Brain microvascular endothelial cell (primary cell): Measurements from ENCODE around the gene TAS2R39.
"Not testable (repeated sequence)": the region's sequence is repeated elsewhere in the genome, so short reads cannot be mapped to it uniquely, and the experiment has no call there.

Experiments
- DNase-seq: peaks from one replicate; pipeline ENCODE4 v3.0.0-alpha.2; 2020
- H3K27ac ChIP-seq: fragments of 250-450 bp; sonication (Bioruptor Pico); 2 replicates; pipeline ENCODE4 v1.5.1; 2020; ENCODE audit warnings: mild to moderate bottlenecking, moderate library complexity
- H3K27me3 ChIP-seq: fragments of 250-450 bp; sonication (Bioruptor Pico); replicated peaks from 2 replicates; pipeline ENCODE4 v1.5.1; 2020; ENCODE audit warnings: mild to moderate bottlenecking
- H3K36me3 ChIP-seq: fragments of 250-450 bp; sonication (Bioruptor Pico); replicated peaks from 2 replicates; pipeline ENCODE4 v1.5.1; 2020; ENCODE audit warnings: mild to moderate bottlenecking
- H3K4me3 ChIP-seq: 2 replicates; pipeline ENCODE4 v1.5.1; 2011; ENCODE audit warnings: low read depth, mild to moderate bottlenecking, control low read depth, low read length, moderate library complexity
- in situ Hi-C: cut with HindIII; loops from 2 replicates; pipeline ENCODE4 v1.10.0; 2017; ENCODE audit warnings: low sequenced_read_pairs, low pct_ligation_motif_present
- TF ChIP-seq, protein P1 (sequence below): IDR thresholded peaks from 2 replicates; pipeline ENCODE4 v1.5.1; 2011; ENCODE audit warnings: low read depth, mild to moderate bottlenecking, moderate library complexity, low read length, control low read depth, inconsistent platforms; ENCODE audit errors: missing control alignments

Gene TAS2R39

DNA sequence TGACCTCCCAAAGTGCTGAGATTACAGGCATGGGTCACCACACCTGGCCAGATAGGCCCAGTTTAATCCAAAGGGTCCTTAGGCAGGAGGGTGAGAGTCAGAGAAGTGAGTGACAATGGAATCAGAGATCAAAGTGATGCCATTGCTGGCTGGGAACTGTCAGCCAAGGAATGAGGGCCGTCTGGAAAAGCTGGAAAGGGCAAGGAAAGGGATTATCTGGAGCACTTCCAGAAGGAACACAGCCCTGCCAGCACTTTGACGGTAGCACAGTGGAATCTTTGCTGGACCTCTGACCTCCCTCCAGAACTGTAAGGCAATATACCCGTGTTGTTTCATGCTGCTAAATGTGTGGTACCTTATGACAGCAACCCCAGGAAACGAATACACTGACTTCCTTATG lies 27.3 kb downstream of the TAS2R39 start:
- no peaks in the 10 kb centered on the region for H3K27me3 ChIP-seq
- in situ Hi-C loops: loop anchor here (25.0 kb wide), 1 partner anchor 198 kb away; no protein-coding TSS in a partner anchor
- DNase-seq: no peak
- no peaks in the 10 kb centered on the region for H3K36me3 ChIP-seq
- H3K4me3 ChIP-seq: no peak overlapping the region
- TF ChIP-seq, protein P1, sequence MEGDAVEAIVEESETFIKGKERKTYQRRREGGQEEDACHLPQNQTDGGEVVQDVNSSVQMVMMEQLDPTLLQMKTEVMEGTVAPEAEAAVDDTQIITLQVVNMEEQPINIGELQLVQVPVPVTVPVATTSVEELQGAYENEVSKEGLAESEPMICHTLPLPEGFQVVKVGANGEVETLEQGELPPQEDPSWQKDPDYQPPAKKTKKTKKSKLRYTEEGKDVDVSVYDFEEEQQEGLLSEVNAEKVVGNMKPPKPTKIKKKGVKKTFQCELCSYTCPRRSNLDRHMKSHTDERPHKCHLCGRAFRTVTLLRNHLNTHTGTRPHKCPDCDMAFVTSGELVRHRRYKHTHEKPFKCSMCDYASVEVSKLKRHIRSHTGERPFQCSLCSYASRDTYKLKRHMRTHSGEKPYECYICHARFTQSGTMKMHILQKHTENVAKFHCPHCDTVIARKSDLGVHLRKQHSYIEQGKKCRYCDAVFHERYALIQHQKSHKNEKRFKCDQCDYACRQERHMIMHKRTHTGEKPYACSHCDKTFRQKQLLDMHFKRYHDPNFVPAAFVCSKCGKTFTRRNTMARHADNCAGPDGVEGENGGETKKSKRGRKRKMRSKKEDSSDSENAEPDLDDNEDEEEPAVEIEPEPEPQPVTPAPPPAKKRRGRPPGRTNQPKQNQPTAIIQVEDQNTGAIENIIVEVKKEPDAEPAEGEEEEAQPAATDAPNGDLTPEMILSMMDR: no peak
- no peak overlapping the region for H3K27ac ChIP-seq

DNA sequence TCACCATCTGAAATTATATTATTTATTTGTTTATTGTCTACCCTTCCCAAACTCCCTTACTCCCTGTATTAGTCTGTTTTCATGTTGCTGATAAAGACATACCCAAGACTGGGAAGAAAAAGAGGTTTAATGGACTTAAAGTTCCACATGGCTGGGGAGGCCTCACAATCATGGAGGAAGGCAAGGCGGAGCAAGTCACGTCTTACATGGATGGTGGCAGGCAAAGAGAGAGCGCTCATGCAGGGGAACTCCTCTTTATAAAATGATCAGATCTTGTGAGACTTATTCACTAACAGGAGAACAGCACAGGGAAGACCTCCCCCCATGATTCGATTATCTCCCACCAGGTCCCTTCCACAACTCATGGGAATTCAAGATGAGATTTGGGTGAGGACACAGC lies 30.3 kb downstream of the TAS2R39 start:
- H3K4me3 ChIP-seq, DNase-seq, H3K27ac ChIP-seq, H3K36me3 ChIP-seq, H3K27me3 ChIP-seq: not testable (repeated sequence)
- in situ Hi-C loops: loop anchor here (25.0 kb wide), 1 partner anchor 201 kb away; no protein-coding TSS in a partner anchor

DNA sequence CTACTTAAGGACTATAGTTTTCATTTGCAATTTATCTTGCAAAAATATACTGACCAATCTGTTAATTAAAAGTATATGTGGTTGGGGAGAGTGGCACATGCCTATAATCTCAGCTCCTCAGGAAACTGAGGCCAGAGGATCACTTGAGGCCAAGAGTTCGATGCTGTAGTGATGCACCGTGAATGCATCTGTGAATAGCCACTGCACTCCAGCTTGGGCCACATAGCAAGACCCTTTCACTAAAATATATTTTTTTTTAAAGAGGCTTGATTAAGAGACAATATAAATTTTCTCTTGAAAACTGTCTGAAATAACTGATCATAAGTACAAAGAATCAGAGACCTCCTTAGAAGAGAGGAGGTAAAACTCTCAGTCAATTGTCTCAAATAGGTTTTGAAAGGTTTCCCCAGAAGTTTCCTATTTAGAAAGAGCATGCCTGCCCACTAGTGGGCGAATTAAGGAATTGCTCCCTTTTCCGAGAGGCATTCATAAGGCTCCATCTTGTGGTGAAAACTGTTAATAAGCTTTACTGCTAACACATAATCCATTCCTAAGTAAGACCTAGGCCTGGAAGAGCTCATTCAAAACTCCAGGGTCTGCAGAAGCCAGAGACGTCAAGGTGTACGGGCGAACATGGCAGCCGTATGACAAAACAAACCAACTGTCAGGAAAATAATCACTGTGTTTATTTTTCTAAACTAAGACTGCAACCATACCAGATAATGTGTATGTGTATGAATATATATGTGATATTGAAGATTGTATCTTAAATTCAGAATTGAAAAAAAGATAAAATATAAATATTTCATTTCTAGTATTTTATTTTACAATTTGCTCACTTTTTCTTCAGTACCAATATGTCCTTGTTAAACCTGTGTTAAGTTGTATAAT lies 31.8 kb downstream of the TAS2R39 start:
- no peak overlapping the region for H3K4me3 ChIP-seq
- H3K27ac ChIP-seq: no peak overlapping the region
- DNase-seq: peak; percentile 64
- in situ Hi-C loops: loop anchor here (25.0 kb wide), 1 partner anchor 203 kb away; no protein-coding TSS in a partner anchor
- TF ChIP-seq, protein P1: peak; percentile 99
- H3K36me3 ChIP-seq: no peaks in the 10 kb centered on the region
- no peaks in the 10 kb centered on the region for H3K27me3 ChIP-seq

DNA sequence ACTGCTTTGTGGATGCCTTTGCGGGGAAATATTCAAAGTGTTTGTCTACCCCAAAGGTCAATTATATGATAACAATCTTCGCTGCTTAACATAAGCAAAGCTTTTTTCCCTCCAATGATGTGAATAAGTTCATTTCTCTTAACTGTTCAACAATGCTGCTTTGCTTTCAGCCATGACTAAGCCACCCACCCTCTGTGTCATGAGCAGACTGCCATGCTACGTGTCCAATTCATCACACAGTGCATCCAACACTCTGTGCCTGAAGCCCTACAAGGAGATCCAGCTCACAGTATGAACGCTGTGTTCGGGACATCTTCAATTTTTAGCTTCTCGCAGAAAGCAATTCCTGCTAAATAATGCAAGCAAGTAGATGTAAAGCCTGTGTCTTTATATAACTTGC lies 32.9 kb downstream of the TAS2R39 start:
- in situ Hi-C loops: loop anchor here (25.0 kb wide), 1 partner anchor 204 kb away; no protein-coding TSS in a partner anchor
- DNase-seq: peak; percentile 83
- Histone ChIP-seq H3K27me3 (no peaks in the 10 kb centered on the region), H3K36me3 (no peaks in the 10 kb centered on the region), H3K4me3 (no peak overlapping the region), H3K27ac (no peak overlapping the region)
- TF ChIP-seq, protein P1: no peak

DNA sequence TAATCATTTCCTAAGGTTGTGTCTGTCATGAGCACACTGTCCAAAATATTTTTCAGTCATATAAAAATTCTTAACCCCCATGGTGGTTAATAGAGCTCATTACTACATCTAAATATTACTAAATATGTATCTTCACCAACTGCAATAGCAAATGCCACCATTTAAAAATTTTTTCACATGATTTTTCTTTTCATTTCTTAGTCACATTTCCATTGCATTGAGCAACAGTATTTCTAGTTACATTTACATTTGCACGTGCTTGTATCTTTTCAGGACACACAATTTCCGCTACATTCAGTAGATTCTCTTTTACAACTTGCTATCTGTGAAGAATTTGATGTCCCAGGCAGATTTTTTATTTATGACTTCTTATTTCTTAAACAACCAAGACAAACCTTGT lies 33.5 kb downstream of the TAS2R39 start:
- Histone ChIP-seq H3K27ac (no peak overlapping the region), H3K4me3 (no peak overlapping the region), H3K27me3 (no peaks in the 10 kb centered on the region), H3K36me3 (no peaks in the 10 kb centered on the region)
- in situ Hi-C loops: loop anchor here (25.0 kb wide), 1 partner anchor 204 kb away; no protein-coding TSS in a partner anchor
- no peak for DNase-seq
- TF ChIP-seq, protein P1: no peak

DNA sequence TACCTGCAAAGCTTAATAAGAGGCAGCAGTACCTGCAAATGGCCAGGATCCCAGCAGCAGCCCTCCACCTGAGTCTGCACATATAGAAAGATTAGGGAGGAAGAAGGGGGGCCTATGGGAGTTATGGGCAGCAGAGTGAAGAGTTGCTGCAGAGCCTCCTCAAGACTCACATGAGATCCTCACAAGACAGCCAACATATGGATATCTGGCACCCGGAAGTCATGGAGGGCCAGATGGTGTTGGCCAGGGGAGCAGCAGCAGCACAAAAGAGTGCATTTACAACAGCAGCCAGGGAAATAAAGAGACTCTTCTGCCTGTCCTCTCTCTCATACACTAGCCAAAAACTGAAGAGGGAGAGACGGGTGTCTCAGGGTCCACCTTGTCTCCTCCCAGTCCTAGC lies 34.6 kb downstream of the TAS2R39 start:
- H3K36me3 ChIP-seq: no peaks in the 10 kb centered on the region
- no peak overlapping the region for H3K27ac ChIP-seq
- DNase-seq: no peak
- in situ Hi-C loops: loop anchor here (25.0 kb wide), 1 partner anchor 206 kb away; no protein-coding TSS in a partner anchor
- TF ChIP-seq, protein P1: no peak
- H3K27me3 ChIP-seq: no peaks in the 10 kb centered on the region
- no peak overlapping the region for H3K4me3 ChIP-seq
